ENCODE results near the gene CBLN2.
A peak's percentile ranks its signal among the peaks of the same experiment; 100 is the strongest.

Gene CBLN2

DNA sequence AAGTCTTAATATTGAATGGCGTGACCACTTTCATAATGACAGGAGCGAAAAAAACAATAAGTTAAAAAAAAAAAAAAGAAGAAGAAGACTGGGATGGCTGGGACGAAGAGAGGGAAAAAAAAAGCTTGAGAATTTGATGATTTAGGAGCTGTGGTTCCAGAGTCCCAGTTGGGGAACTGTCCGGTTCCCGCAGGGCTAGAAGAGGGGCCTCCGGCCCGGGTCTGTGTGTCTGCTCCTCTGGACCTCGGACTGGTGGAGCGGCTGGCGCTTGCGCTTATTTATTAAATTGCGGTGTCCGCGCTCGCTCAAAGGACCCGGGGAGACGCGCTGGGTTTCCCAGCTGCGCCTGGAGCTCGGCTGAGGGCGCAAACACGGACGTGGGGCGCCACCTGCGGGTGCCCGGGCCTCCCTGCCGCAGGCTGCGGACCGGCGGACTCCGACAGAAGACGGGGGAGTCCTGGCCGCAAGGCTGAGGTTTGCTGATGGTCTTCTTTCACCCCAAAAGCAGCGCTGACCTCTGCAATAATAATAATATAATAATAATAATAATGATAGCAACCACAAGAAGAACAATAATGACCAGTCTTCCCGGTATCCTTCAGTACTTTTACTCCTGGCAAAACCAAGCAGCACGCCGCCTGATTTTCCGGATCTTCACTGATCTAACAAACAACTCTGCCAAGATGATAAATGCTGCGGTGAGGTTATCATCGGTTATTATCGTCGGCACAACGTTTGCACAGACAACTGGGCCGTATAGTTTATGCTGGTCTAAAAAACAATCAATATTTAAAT lies at the start of gene CBLN2:
Gene CBLN2, minus strand, starts transcription at position 251 of the 795 bp plus-strand sequence. CDS start 2,182 bp downstream, outside the sequence.
- no peak within 1 kb of the TSS for H3K4me3 ChIP-seq (ENCODE audit: low read length)
- TF ChIP-seq, protein P1, sequence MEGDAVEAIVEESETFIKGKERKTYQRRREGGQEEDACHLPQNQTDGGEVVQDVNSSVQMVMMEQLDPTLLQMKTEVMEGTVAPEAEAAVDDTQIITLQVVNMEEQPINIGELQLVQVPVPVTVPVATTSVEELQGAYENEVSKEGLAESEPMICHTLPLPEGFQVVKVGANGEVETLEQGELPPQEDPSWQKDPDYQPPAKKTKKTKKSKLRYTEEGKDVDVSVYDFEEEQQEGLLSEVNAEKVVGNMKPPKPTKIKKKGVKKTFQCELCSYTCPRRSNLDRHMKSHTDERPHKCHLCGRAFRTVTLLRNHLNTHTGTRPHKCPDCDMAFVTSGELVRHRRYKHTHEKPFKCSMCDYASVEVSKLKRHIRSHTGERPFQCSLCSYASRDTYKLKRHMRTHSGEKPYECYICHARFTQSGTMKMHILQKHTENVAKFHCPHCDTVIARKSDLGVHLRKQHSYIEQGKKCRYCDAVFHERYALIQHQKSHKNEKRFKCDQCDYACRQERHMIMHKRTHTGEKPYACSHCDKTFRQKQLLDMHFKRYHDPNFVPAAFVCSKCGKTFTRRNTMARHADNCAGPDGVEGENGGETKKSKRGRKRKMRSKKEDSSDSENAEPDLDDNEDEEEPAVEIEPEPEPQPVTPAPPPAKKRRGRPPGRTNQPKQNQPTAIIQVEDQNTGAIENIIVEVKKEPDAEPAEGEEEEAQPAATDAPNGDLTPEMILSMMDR (conservative IDR thresholded peaks at IDR 0.05; ENCODE audit: low read length), result peak; percentile 52
- peak; percentile 30 for DNase-seq (ENCODE audit: low read depth)

- TF ChIP-seq, protein P1 (conservative IDR thresholded peaks at IDR 0.05; ENCODE audit: low read length), result no peak
- DNase-seq (ENCODE audit: low read depth), result no peak
These were observed 44.2 kb upstream of the CBLN2 start for GRCh38 chr18:72588360-72588759.

GRCh38 chr18:72584787-72585186 lies 40.6 kb upstream of the CBLN2 start:
- TF ChIP-seq, protein P1 (conservative IDR thresholded peaks at IDR 0.05; ENCODE audit: low read length), result no peak
- no peak for DNase-seq (ENCODE audit: low read depth)
- no peak overlapping the region for H3K4me3 ChIP-seq (ENCODE audit: low read length)

More at GRCh38 chr18:72588360-72588759, 44.2 kb upstream of the CBLN2 start:
- no peak overlapping the region for H3K4me3 ChIP-seq (ENCODE audit: low read length)

GRCh38 chr18:72581976-72582375 lies 37.8 kb upstream of the CBLN2 start:
- no peak overlapping the region for H3K4me3 ChIP-seq (ENCODE audit: low read length)
- TF ChIP-seq, protein P1 (conservative IDR thresholded peaks at IDR 0.05; ENCODE audit: low read length), result no peak
- no peak for DNase-seq (ENCODE audit: low read depth)

GRCh38 chr18:72572896-72573295 lies 28.8 kb upstream of the CBLN2 start:
- DNase-seq (ENCODE audit: low read depth), result no peak
- TF ChIP-seq, protein P1 (conservative IDR thresholded peaks at IDR 0.05; ENCODE audit: low read length), result no peak
- H3K4me3 ChIP-seq (ENCODE audit: low read length), result no peak overlapping the region

- no peak overlapping the region for H3K4me3 ChIP-seq (ENCODE audit: low read length)
- DNase-seq (ENCODE audit: low read depth), result no peak
- TF ChIP-seq, protein P1 (conservative IDR thresholded peaks at IDR 0.05; ENCODE audit: low read length), result no peak
These were observed 22.1 kb upstream of the CBLN2 start for GRCh38 chr18:72566290-72566689.

DNA sequence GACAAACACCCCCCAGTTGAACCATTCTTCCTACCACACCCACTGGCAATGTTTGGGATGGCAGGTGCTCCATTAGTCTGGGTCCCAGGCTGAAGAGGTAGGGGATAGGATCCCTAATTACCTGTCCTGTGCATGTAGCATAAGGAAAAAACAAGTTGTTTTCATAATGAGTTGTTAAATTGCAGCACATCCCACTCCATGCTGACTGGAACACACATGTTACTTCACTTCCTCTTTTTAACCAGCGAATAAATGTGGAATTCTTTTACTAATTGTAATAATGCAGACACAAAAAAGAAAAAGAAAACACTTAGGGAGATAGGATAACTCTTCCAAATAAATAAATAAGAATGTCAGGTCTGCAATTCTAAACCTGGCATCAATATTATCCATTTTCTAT lies 11.8 kb upstream of the CBLN2 start:
- no peak for DNase-seq (ENCODE audit: low read depth)
- TF ChIP-seq, protein P1 (conservative IDR thresholded peaks at IDR 0.05; ENCODE audit: low read length), result no peak
- no peak overlapping the region for H3K4me3 ChIP-seq (ENCODE audit: low read length)

Measured in AG10803 (cell line).